DND-41 (cell line): Measurements from ENCODE around the gene RUVBL1.
A peak's percentile ranks its signal among the peaks of the same experiment; 100 is the strongest.

Source experiments
- ATAC-seq: fragments of 200-7000 bp; cut with Tn5 transposase; 3 replicates; pipeline ENCODE4 v1.9.1; 2021; ENCODE audit warnings: low read depth; ENCODE audit not compliant: insufficient read depth
- DNase-seq: peaks from one replicate; pipeline ENCODE4 v3.0.0-alpha.2; 2020
- H2AFZ ChIP-seq: 2 replicates; pipeline ENCODE4 v1.6.0; 2012; ENCODE audit warnings: low read depth, low read length
- H3K27ac ChIP-seq: 2 replicates; pipeline ENCODE4 v1.5.1; 2012; ENCODE audit warnings: low read length, inconsistent platforms
- H3K27me3 ChIP-seq: fragments of 200-600 bp; sonication (generic); 2 replicates; pipeline ENCODE4 v1.6.0; 2012; ENCODE audit warnings: low read length, mild to moderate bottlenecking, inconsistent platforms; ENCODE audit not compliant: insufficient read depth, poor library complexity
- H3K36me3 ChIP-seq: 2 replicates; pipeline ENCODE4 v1.5.1; 2012; ENCODE audit warnings: low read length, inconsistent platforms; ENCODE audit not compliant: insufficient read depth
- H3K4me1 ChIP-seq: 2 replicates; pipeline ENCODE4 v1.5.1; 2012; ENCODE audit warnings: mild to moderate bottlenecking, low read length; ENCODE audit not compliant: insufficient read depth
- H3K4me2 ChIP-seq: 2 replicates; pipeline ENCODE4 v1.6.0; 2012; ENCODE audit warnings: mild to moderate bottlenecking, moderate library complexity, low read length, inconsistent platforms; ENCODE audit not compliant: insufficient read depth
- H3K4me3 ChIP-seq, 2 experiments: fragments of 200-600 bp in 1 of 2; shearing (Covaris generic) in 1 of 2; 2 replicates each; pipeline ENCODE4 v1.5.1; 2012 to 2016; ENCODE audit warnings: inconsistent platforms in 2 of 2, low read length in 2 of 2, mild to moderate bottlenecking in 2 of 2, low read depth in 1 of 2, moderate library complexity in 1 of 2
- H3K79me2 ChIP-seq: 2 replicates; pipeline ENCODE4 v1.6.0; 2012; ENCODE audit warnings: low read length, inconsistent platforms; ENCODE audit not compliant: insufficient read depth
- H3K9ac ChIP-seq: 2 replicates; pipeline ENCODE4 v1.6.0; 2012; ENCODE audit warnings: low read depth, mild to moderate bottlenecking, inconsistent platforms, low read length, moderate library complexity
- H3K9me3 ChIP-seq: 2 replicates; pipeline ENCODE4 v1.5.1; 2012; ENCODE audit warnings: low read length, moderate library complexity, mild to moderate bottlenecking, inconsistent platforms; ENCODE audit not compliant: insufficient read depth, severe bottlenecking
- H4K20me1 ChIP-seq: 2 replicates; pipeline ENCODE4 v1.6.0; 2012; ENCODE audit warnings: low read length; ENCODE audit not compliant: insufficient read depth
- CTCF ChIP-seq: IDR thresholded peaks from 2 replicates; pipeline ENCODE4 v1.5.1; 2012; ENCODE audit warnings: borderline replicate concordance, low read length, moderate library complexity, mild to moderate bottlenecking; ENCODE audit not compliant: poor library complexity, severe bottlenecking; ENCODE audit errors: extremely low read depth
- EZH2 ChIP-seq: IDR thresholded peaks from 3 replicates; pipeline ENCODE4 v1.6.1; 2012; ENCODE audit warnings: borderline replicate concordance, low read depth, mild to moderate bottlenecking, moderate library complexity, low read length, inconsistent platforms; ENCODE audit not compliant: severe bottlenecking

RUVBL1 gene

GRCh38 chr3:128123538-128124368 lies at the start of gene RUVBL1:
RUVBL1 (minus strand) TSS chr3:128123812; CDS start chr3:128123724, 88 bp downstream.
- peaks cover 42% of the 10 kb centered on the region for H3K79me2 ChIP-seq
- ATAC-seq (peak; percentile 99), DNase-seq (peak; percentile 98)
- peaks cover 29% of the 10 kb centered on the region for H3K36me3 ChIP-seq
- no peaks in the 10 kb centered on the region for H3K27me3 ChIP-seq
- peak within 1 kb of the TSS; percentile 84 for H3K4me2 ChIP-seq
- no peaks in the 10 kb centered on the region for H3K9me3 ChIP-seq
- H4K20me1 ChIP-seq: 0 out of 2 replicates have a peak, but pooled peaks cover 6% of the 10 kb centered on the region
- TF ChIP-seq EZH2 (no peak), CTCF (no peak)
- peaks cover 29% of the 10 kb centered on the region for H3K4me1 ChIP-seq
- peak within 1 kb of the TSS; percentile 75 to 97 for H3K4me3 ChIP-seq
- peak within 1 kb of the TSS; percentile 90 for H2AFZ ChIP-seq
- H3K9ac ChIP-seq: peak within 1 kb of the TSS; percentile 95
- peak within 1 kb of the TSS; percentile 93 for H3K27ac ChIP-seq

- H3K4me1 ChIP-seq: no peaks in the 10 kb centered on the region; the same call in 1 of the 2 replicates
- no peak for ATAC-seq
- H3K9me3 ChIP-seq: no peaks in the 10 kb centered on the region
- H3K27ac ChIP-seq: no peak overlapping the region
- peaks cover 41% of the 10 kb centered on the region for H4K20me1 ChIP-seq
- no peak for DNase-seq
- no peak overlapping the region for H3K4me3 ChIP-seq
- no peaks in the 10 kb centered on the region for H3K27me3 ChIP-seq
- H2AFZ ChIP-seq: no peak overlapping the region
- peaks cover 26% of the 10 kb centered on the region; the same call in 1 of the 2 replicates for H3K79me2 ChIP-seq
- H3K4me2 ChIP-seq: no peak overlapping the region
- no peak for TF ChIP-seq EZH2
- TF ChIP-seq CTCF: no peak
- no peaks in the 10 kb centered on the region for H3K36me3 ChIP-seq
- no peak overlapping the region for H3K9ac ChIP-seq
Measured at GRCh38 chr3:128173200-128173599, 49.6 kb upstream of the RUVBL1 start.

GRCh38 chr3:128170866-128171516 lies 47.4 kb upstream of the RUVBL1 start:
- no peaks in the 10 kb centered on the region for H3K27me3 ChIP-seq
- no peak overlapping the region for H3K9ac ChIP-seq
- H3K4me2 ChIP-seq: no peak overlapping the region
- no peak overlapping the region for H3K27ac ChIP-seq
- peak; percentile 22 for DNase-seq
- TF ChIP-seq EZH2 (no peak), CTCF (peak; percentile 58)
- no peaks in the 10 kb centered on the region for H3K9me3 ChIP-seq
- peaks cover 49% of the 10 kb centered on the region for H4K20me1 ChIP-seq
- H3K4me3 ChIP-seq: no peak overlapping the region
- H3K36me3 ChIP-seq: peaks cover under 1% of the 10 kb centered on the region; the same call in 1 of the 2 replicates
- H3K79me2 ChIP-seq: peaks cover 37% of the 10 kb centered on the region; the same call in 1 of the 2 replicates
- H3K4me1 ChIP-seq: no peaks in the 10 kb centered on the region; the same call in 1 of the 2 replicates
- no peak overlapping the region for H2AFZ ChIP-seq
- peak; percentile 58; the same call in 2 of the 3 replicates for ATAC-seq
